HepG2 (cell line): ENCODE results near the gene CAD. TPM values are rescaled to one million over a fixed set of nuclear protein-coding genes. Genes with fewer than 3 reads are reported as not detected.

ENCODE experiments used
- ARID3A ChIP-seq: IDR thresholded peaks from 2 replicates; pipeline ENCODE4 v1.6.1; 2012; ENCODE audit warnings: low read depth, low read length, improper control_type of control experiment
- ARNT2 ChIP-seq: sonication (generic); formaldehyde crosslinking; IDR thresholded peaks from 2 replicates; pipeline ENCODE4 v1.8.0; 2022; ENCODE audit warnings: mild to moderate bottlenecking, low read depth, missing genetic modification reagents, moderate library complexity
- CSRNP2 ChIP-seq: sonication (generic); formaldehyde crosslinking; conservative IDR thresholded peaks from 2 replicates; pipeline ENCODE4 v1.8.0; 2022; ENCODE audit warnings: low read depth, missing genetic modification reagents
- EHMT2 ChIP-seq: fragments of 200-600 bp; sonication (generic); IDR thresholded peaks from 2 replicates; pipeline ENCODE4 v1.7.0; 2017; ENCODE audit warnings: antibody characterized with exemption, low read depth, low read length, borderline replicate concordance
- HMG20B ChIP-seq: conservative IDR thresholded peaks from 2 replicates; pipeline ENCODE4 v1.6.1; 2016; ENCODE audit warnings: missing genetic modification reagents, missing compliant biosample characterization
- JARID2 ChIP-seq: sonication (generic); formaldehyde crosslinking; IDR thresholded peaks from 2 replicates; pipeline ENCODE4 v1.8.1; 2023; ENCODE audit warnings: missing genetic modification reagents, inconsistent platforms; ENCODE audit not compliant: insufficient replicate concordance
- MLLT10 ChIP-seq: sonication (generic); formaldehyde crosslinking; IDR thresholded peaks from 2 replicates; pipeline ENCODE4 v1.4.0; 2020; ENCODE audit warnings: missing genetic modification reagents
- MTA3 ChIP-seq: sonication (generic); formaldehyde crosslinking; IDR thresholded peaks from 2 replicates; pipeline ENCODE4 v1.4.0; 2020; ENCODE audit warnings: missing genetic modification reagents
- NFIC ChIP-seq: IDR thresholded peaks from 2 replicates; pipeline ENCODE4 v1.6.1; 2012; ENCODE audit warnings: mild to moderate bottlenecking, low read length, inconsistent platforms
- RBAK ChIP-seq: sonication (generic); formaldehyde crosslinking; IDR thresholded peaks from 2 replicates; pipeline ENCODE4 v1.5.1; 2020; ENCODE audit warnings: mild to moderate bottlenecking, missing genetic modification reagents
- SKIL ChIP-seq: sonication (generic); formaldehyde crosslinking; IDR thresholded peaks from 2 replicates; pipeline ENCODE4 v1.8.0; 2022; ENCODE audit warnings: missing genetic modification reagents, mild to moderate bottlenecking, moderate library complexity, borderline replicate concordance
- SRSF1 ChIP-seq: fragments of 200-400 bp; formaldehyde crosslinking; optimal IDR thresholded peaks from 2 replicates; pipeline ENCODE3; 2017; ENCODE audit warnings: mild to moderate bottlenecking, low read depth, low read length, moderate library complexity
- TRIM22 ChIP-seq: fragments of 450-650 bp; IDR thresholded peaks from 2 replicates; pipeline ENCODE4 v1.6.1; 2017
- ZFP62 ChIP-seq: sonication (generic); formaldehyde crosslinking; IDR thresholded peaks from 2 replicates; pipeline ENCODE4 v1.4.0; 2020; ENCODE audit warnings: missing genetic modification reagents
- ZFP91 ChIP-seq: sonication (generic); formaldehyde crosslinking; IDR thresholded peaks from 2 replicates; pipeline ENCODE4 v1.9.0; 2022; ENCODE audit warnings: missing genetic modification reagents, mild to moderate bottlenecking, borderline replicate concordance
- ZFY ChIP-seq: sonication (generic); formaldehyde crosslinking; IDR thresholded peaks from 2 replicates; pipeline ENCODE4 v1.4.0; 2020; ENCODE audit warnings: missing genetic modification reagents
- ZNF30 ChIP-seq: sonication (generic); formaldehyde crosslinking; IDR thresholded peaks from 2 replicates; pipeline ENCODE4 v1.5.0; 2020; ENCODE audit warnings: mild to moderate bottlenecking, missing genetic modification reagents
- ZNF335 ChIP-seq: sonication (generic); formaldehyde crosslinking; IDR thresholded peaks from 2 replicates; pipeline ENCODE4 v1.4.0; 2020; ENCODE audit warnings: missing genetic modification reagents
- ZNF367 ChIP-seq: sonication (generic); formaldehyde crosslinking; IDR thresholded peaks from 2 replicates; pipeline ENCODE4 v1.4.0; 2020; ENCODE audit warnings: missing genetic modification reagents, borderline replicate concordance
- ZNF547 ChIP-seq: sonication (generic); formaldehyde crosslinking; IDR thresholded peaks from 2 replicates; pipeline ENCODE4 v1.5.1; 2020; ENCODE audit warnings: mild to moderate bottlenecking, missing genetic modification reagents
- ZNF788 ChIP-seq: sonication (generic); formaldehyde crosslinking; IDR thresholded peaks from 2 replicates; pipeline ENCODE4 v1.5.0; 2020; ENCODE audit warnings: mild to moderate bottlenecking, missing genetic modification reagents, borderline replicate concordance
- polyA plus RNA-seq, 8 experiments: library from polyadenylated mRNA; depleted of rRNA in 3 of 8; stranded (reverse) in 7 of 8; unstranded in 1 of 8; fragments of >200 nt; fragmentation: Illumina TruSeq in 4 of 8; extraction: Trizol in 4 of 8; gene quantifications; 2 replicates each; pipeline versions ENCODE4 v1.2.1 to v1.2.3, GENCODE V29; 2011 to 2016; ENCODE audit warnings: low read depth in 4 of 8, missing spikeins in 1 of 8, mixed read lengths in 1 of 8; ENCODE audit not compliant: insufficient read depth in 1 of 8
- total RNA-seq, 5 experiments: library from RNA; depleted of rRNA; stranded (reverse); fragments of >200 nt; fragmentation: Illumina TruSeq; extraction: Trizol; gene quantifications; 2 replicates each; pipeline ENCODE4 v1.2.3, GENCODE V29; 2016; ENCODE audit warnings: low read depth in 1 of 5

Gene CAD
- total and polyA plus RNA-seq, 2 of the 13 experiments (the other 11 are each of a cell fraction or from before 2014, with no cell fraction given), result 21.7 to 37.0 TPM

DNA sequence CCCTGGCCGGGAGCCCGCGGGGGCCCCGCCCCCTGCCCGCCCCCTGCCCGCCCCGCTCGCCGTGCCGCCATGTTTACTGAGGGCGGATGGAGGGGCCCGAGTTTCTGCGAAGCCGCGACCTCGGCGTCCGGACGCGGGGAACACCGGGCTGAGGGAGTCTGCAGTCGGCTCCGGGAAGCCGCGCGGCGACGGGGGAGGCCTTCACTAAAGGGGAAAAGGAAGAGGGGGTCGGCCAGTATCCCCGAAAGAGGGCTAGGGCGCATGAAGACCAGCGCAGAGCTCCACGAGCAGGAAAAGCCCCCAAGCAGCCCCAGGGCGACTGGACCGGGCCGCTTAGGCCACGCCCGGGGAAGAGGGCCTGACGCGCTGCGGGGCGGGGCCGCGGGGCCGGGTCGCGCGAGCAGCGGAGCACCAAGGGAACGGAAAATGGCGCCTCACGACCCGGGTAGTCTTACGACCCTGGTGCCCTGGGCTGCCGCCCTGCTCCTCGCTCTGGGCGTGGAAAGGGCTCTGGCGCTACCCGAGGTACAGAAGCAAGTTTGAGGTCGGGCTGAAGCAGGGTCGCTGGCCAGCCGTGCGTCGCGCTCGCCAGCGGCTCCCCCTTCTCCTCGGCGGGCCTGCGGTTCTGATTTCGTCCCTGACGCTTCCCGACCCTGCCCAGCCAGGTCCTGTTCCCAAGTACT lies 5.1 kb upstream of the CAD start, which contains the start of the genes ATRAID and SLC5A6 (continued):
- TF ChIP-seq EHMT2 (no peak), RBAK (CRISPR knock-in tag) (no peak), ARID3A (no peak), TRIM22 (no peak), ZNF367 (CRISPR knock-in tag) (0 out of 2 replicates have a peak, but pooled peaks have one; percentile 19), ZFP91 (CRISPR knock-in tag) (peak; percentile 92; the same call in 1 of the 2 replicates), MTA3 (no peak), ZNF788 (CRISPR knock-in tag) (peak; percentile 88; the same call in 1 of the 2 replicates), HMG20B (CRISPR knock-in tag) (0 out of 2 replicates have a peak, but pooled peaks have one; percentile 17), SKIL (CRISPR knock-in tag) (0 out of 2 replicates have a peak, but pooled peaks have one; percentile 49), ZNF547 (CRISPR knock-in tag) (no peak; the same call in 1 of the 2 replicates), ZFP62 (no peak), ARNT2 (CRISPR knock-in tag) (peak; percentile 76; the same call in 1 of the 2 replicates), CSRNP2 (no peak), SRSF1 (peak; percentile 80), NFIC (no peak), MLLT10 (no peak), JARID2 (peak; percentile 74), ZFY (peak; percentile 98), ZNF335 (no peak), ZNF30 (CRISPR knock-in tag) (no peak)
